IPS-18a (cell line): ENCODE measurements around the gene TNS4.

ENCODE experiments used
- H3K27ac ChIP-seq: one replicate; pipeline ENCODE4 v1.5.1; 2013; ENCODE audit warnings: low read length
- H3K27me3 ChIP-seq: one replicate; pipeline ENCODE4 v1.6.1; 2013; ENCODE audit warnings: mild to moderate bottlenecking, low read length; ENCODE audit not compliant: control insufficient read depth, insufficient read depth
- H3K36me3 ChIP-seq: one replicate; pipeline ENCODE4 v1.6.1; 2013; ENCODE audit warnings: low read depth, low read length; ENCODE audit not compliant: control insufficient read depth
- H3K4me1 ChIP-seq: one replicate; pipeline ENCODE4 v1.6.1; 2013; ENCODE audit warnings: low read depth, low read length; ENCODE audit not compliant: control insufficient read depth
- H3K4me3 ChIP-seq: one replicate; pipeline ENCODE4 v1.5.1; 2013; ENCODE audit warnings: low read length
- H3K9ac ChIP-seq: one replicate; pipeline ENCODE4 v1.6.1; 2013; ENCODE audit warnings: mild to moderate bottlenecking, low read length, moderate library complexity
- H3K9me3 ChIP-seq: one replicate; pipeline ENCODE4 v1.6.1; 2013; ENCODE audit warnings: low read depth, low read length; ENCODE audit not compliant: control insufficient read depth

The TNS4 gene

DNA sequence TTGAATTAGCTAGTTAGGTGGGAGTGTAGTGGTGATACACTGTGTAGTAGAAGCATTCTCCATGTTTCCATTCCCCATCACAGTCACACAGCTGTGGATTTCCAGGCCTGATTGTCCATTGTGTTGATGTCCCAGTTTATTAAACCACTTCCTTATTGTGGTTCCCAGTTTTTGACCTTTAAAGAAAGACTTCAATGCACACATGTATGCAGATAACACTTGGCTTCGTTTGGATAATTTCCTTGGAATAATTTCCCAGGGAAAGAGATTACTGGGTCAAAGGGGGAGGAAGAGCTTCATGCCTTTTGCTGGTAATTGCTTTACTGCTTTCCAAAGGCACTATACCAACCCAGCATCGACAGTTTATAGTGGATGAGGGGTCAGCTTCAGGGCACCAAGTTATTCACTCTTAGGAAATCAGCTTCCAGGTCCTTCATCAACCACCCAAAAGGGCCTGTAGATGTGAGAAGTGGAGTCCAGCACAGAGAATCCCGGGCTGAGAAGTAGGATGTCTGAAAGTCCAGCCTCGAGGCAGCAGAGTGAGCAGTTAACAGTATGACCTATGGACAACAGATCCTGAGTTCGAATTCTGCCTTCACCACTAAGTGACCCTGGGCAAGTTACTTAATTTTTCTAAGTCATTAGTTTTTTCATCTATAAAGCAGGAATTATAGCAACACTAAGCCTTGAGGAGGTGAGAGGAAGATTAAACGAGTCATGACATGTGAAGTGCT, 31.3 kb upstream of the TNS4 start:
- Histone ChIP-seq H3K4me1 (no peaks in the 10 kb centered on the region), H3K27ac (no peak overlapping the region), H3K9ac (no peak overlapping the region), H3K27me3 (no peaks in the 10 kb centered on the region), H3K4me3 (no peak overlapping the region), H3K9me3 (no peaks in the 10 kb centered on the region), H3K36me3 (no peaks in the 10 kb centered on the region)

- H3K9ac ChIP-seq = no peak overlapping the region
- no peaks in the 10 kb centered on the region for H3K9me3 ChIP-seq
- no peaks in the 10 kb centered on the region for H3K27me3 ChIP-seq
- H3K4me1 ChIP-seq = no peaks in the 10 kb centered on the region
- no peak overlapping the region for H3K4me3 ChIP-seq
- no peaks in the 10 kb centered on the region for H3K36me3 ChIP-seq
- H3K27ac ChIP-seq = no peak overlapping the region
Observed at GRCh38 chr17:40531051-40531991, 29.9 kb upstream of the TNS4 start.

GRCh38 chr17:40530531-40530994, 29.1 kb upstream of the TNS4 start:
- H3K4me3 ChIP-seq = no peak overlapping the region
- H3K27me3 ChIP-seq = no peaks in the 10 kb centered on the region
- H3K27ac ChIP-seq = no peak overlapping the region
- H3K36me3 ChIP-seq = no peaks in the 10 kb centered on the region
- no peaks in the 10 kb centered on the region for H3K9me3 ChIP-seq
- no peak overlapping the region for H3K9ac ChIP-seq
- no peaks in the 10 kb centered on the region for H3K4me1 ChIP-seq

DNA sequence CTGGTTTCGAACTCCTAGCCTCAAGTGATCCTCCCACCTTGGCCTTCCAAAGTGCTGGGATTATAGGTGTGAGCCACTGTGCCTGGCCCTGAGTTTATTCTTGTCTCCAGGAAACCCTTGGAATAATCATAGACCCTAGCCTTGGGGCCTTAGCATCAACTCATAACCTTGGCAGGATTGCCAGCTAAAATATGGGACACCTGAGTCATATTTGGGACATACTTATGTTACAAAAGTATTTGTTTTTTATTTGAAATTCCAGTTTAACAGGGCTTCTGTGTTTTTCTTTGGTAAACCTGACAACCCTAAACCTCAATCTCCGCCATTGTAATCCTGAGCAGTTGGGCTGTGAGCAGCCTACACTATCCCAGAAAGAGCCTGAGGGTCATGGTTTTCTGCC, 28.6 kb upstream of the TNS4 start:
- Histone ChIP-seq H3K9ac (no peak overlapping the region), H3K27me3 (no peaks in the 10 kb centered on the region), H3K9me3 (no peaks in the 10 kb centered on the region), H3K27ac (no peak overlapping the region), H3K4me1 (no peaks in the 10 kb centered on the region), H3K36me3 (no peaks in the 10 kb centered on the region), H3K4me3 (no peak overlapping the region)

- Histone ChIP-seq H3K27me3 (no peaks in the 10 kb centered on the region), H3K9me3 (no peaks in the 10 kb centered on the region), H3K9ac (no peak overlapping the region), H3K27ac (no peak overlapping the region), H3K4me1 (no peaks in the 10 kb centered on the region), H3K4me3 (no peak overlapping the region), H3K36me3 (no peaks in the 10 kb centered on the region)
Observed at GRCh38 chr17:40528692-40529417, 27.4 kb upstream of the TNS4 start.

- no peaks in the 10 kb centered on the region for H3K36me3 ChIP-seq
- H3K4me1 ChIP-seq = no peaks in the 10 kb centered on the region
- no peaks in the 10 kb centered on the region for H3K27me3 ChIP-seq
- no peak overlapping the region for H3K9ac ChIP-seq
- no peak overlapping the region for H3K4me3 ChIP-seq
- no peak overlapping the region for H3K27ac ChIP-seq
- no peaks in the 10 kb centered on the region for H3K9me3 ChIP-seq
Observed at GRCh38 chr17:40526668-40527067, 25.2 kb upstream of the TNS4 start.

GRCh38 chr17:40525294-40525693, 23.9 kb upstream of the TNS4 start:
- Histone ChIP-seq H3K27me3 (no peaks in the 10 kb centered on the region), H3K36me3 (no peaks in the 10 kb centered on the region), H3K27ac (no peak overlapping the region), H3K4me3 (no peak overlapping the region), H3K9ac (no peak overlapping the region), H3K9me3 (no peaks in the 10 kb centered on the region), H3K4me1 (no peaks in the 10 kb centered on the region)

GRCh38 chr17:40524243-40524965, 23.0 kb upstream of the TNS4 start:
- no peak overlapping the region for H3K27ac ChIP-seq
- no peak overlapping the region for H3K9ac ChIP-seq
- no peaks in the 10 kb centered on the region for H3K36me3 ChIP-seq
- H3K27me3 ChIP-seq = no peaks in the 10 kb centered on the region
- no peaks in the 10 kb centered on the region for H3K4me1 ChIP-seq
- H3K9me3 ChIP-seq = no peaks in the 10 kb centered on the region
- H3K4me3 ChIP-seq = no peak overlapping the region

- Histone ChIP-seq H3K4me3 (no peak overlapping the region), H3K9ac (no peak overlapping the region), H3K27me3 (no peaks in the 10 kb centered on the region), H3K4me1 (no peaks in the 10 kb centered on the region), H3K36me3 (no peaks in the 10 kb centered on the region), H3K9me3 (no peaks in the 10 kb centered on the region), H3K27ac (no peak overlapping the region)
Observed at GRCh38 chr17:40522961-40523310, 21.5 kb upstream of the TNS4 start.

- Histone ChIP-seq H3K4me1 (no peaks in the 10 kb centered on the region), H3K9ac (no peak overlapping the region), H3K9me3 (no peaks in the 10 kb centered on the region), H3K4me3 (no peak overlapping the region), H3K27me3 (no peaks in the 10 kb centered on the region), H3K36me3 (no peaks in the 10 kb centered on the region), H3K27ac (no peak overlapping the region)
Observed at GRCh38 chr17:40522250-40522960, 21.0 kb upstream of the TNS4 start.
